GM18867 (cell line): Measurements from ENCODE around the gene CENPF.

Experiments used
- ATAC-seq: cut with Tn5 transposase; IDR thresholded peaks from one replicate; pipeline ENCODE4 v1.9.1; 2021; ENCODE audit warnings: mild to moderate bottlenecking, moderate library complexity; ENCODE audit not compliant: unreplicated experiment

CENPF gene

GRCh38 chr1:214700437-214700836, 97.4 kb downstream of the CENPF start:
- no peak for ATAC-seq

- ATAC-seq: no peak
Measured at GRCh38 chr1:214702556-214702955, 99.6 kb downstream of the CENPF start.

- no peak for ATAC-seq
Measured at GRCh38 chr1:214707306-214708087, 104.5 kb downstream of the CENPF start.

- ATAC-seq: no peak
Measured at GRCh38 chr1:214708321-214708955, 105.4 kb downstream of the CENPF start.

GRCh38 chr1:214709241-214709640, 106.2 kb downstream of the CENPF start:
- no peak for ATAC-seq

- no peak for ATAC-seq
Measured at GRCh38 chr1:214712737-214713136, 109.7 kb downstream of the CENPF start.
